ENCODE measurements around the gene PPP2R2C. TPM values are rescaled to one million over a fixed set of nuclear protein-coding genes. Genes with fewer than 3 reads are reported as not detected.

PPP2R2C gene
- total RNA-seq, 1 experiment from 2014 or later: 26.7 TPM

DNA sequence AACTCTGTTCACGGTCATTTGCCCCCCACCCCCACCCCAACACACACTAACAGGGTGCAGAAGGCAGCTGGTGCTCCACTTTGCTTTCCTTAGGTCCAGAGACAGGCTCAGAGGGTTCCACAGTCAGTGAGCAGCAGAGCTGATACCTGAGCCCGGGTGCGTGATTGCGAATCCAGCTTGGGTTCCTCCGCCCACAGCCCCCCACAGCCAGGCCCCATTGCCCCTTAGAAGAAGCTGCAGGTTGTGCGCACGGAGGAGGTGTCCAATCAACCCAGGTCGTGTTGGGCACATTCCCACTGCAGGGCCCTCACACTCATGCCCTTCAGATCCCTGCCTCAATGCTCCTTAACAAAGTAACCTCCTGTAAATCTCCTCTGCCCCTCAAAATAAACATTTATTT, 117.8 kb downstream of the PPP2R2C start:
- no peak overlapping the region for H3K4me3 ChIP-seq (ENCODE audit: low read depth in 2 of 2, low read length in 2 of 2)
- ATAC-seq (no peak), DNase-seq (ENCODE audit: low read depth, low spot score) (no peak)
- H3K4me1 ChIP-seq (ENCODE audit: control insufficient read depth, insufficient read depth, low read length): no peaks in the 10 kb centered on the region
- ChIA-PET CTCF (no interaction called here), POLR2A (no interaction called here)
- intact Hi-C loops (cut with micrococcal nuclease; ENCODE audit: unreplicated experiment): no loop called here
- H3K27ac ChIP-seq (ENCODE audit: low read length): no peak overlapping the region
- H3K27me3 ChIP-seq (ENCODE audit: control insufficient read depth, insufficient read depth, low read length): no peaks in the 10 kb centered on the region
- TF ChIP-seq, protein P1, sequence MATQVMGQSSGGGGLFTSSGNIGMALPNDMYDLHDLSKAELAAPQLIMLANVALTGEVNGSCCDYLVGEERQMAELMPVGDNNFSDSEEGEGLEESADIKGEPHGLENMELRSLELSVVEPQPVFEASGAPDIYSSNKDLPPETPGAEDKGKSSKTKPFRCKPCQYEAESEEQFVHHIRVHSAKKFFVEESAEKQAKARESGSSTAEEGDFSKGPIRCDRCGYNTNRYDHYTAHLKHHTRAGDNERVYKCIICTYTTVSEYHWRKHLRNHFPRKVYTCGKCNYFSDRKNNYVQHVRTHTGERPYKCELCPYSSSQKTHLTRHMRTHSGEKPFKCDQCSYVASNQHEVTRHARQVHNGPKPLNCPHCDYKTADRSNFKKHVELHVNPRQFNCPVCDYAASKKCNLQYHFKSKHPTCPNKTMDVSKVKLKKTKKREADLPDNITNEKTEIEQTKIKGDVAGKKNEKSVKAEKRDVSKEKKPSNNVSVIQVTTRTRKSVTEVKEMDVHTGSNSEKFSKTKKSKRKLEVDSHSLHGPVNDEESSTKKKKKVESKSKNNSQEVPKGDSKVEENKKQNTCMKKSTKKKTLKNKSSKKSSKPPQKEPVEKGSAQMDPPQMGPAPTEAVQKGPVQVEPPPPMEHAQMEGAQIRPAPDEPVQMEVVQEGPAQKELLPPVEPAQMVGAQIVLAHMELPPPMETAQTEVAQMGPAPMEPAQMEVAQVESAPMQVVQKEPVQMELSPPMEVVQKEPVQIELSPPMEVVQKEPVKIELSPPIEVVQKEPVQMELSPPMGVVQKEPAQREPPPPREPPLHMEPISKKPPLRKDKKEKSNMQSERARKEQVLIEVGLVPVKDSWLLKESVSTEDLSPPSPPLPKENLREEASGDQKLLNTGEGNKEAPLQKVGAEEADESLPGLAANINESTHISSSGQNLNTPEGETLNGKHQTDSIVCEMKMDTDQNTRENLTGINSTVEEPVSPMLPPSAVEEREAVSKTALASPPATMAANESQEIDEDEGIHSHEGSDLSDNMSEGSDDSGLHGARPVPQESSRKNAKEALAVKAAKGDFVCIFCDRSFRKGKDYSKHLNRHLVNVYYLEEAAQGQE (IDR thresholded peaks at IDR 0.05; ENCODE audit: insufficient read depth in 1 of 2, low read depth in 2 of 2, low read length in 1 of 2): no peak
- no peak for TF ChIP-seq SIN3A (IDR thresholded peaks at IDR 0.05; ENCODE audit: borderline replicate concordance, insufficient read depth, low read depth, low read length)
- no peak for TF ChIP-seq TCF7L2 (IDR thresholded peaks at IDR 0.05; ENCODE audit: low read depth, low read length)
- no peak for TF ChIP-seq CTCF (IDR thresholded peaks at IDR 0.05)
- no peak for TF ChIP-seq POLR2AphosphoS5 (IDR thresholded peaks at IDR 0.05; ENCODE audit: low read depth, low read length)
- in situ Hi-C loops (cut with HindIII; ENCODE audit: low pct_unique_long_range_greater_than_20kb, low sequenced_read_pairs): no loop called here
- no peaks in the 10 kb centered on the region for H3K9me3 ChIP-seq (ENCODE audit: control insufficient read depth, insufficient read depth, low read depth, low read length)
- no peaks in the 10 kb centered on the region for H3K36me3 ChIP-seq (ENCODE audit: control insufficient read depth, insufficient read depth, low read length)
- BruUV-seq (replicated peaks): no TSS peak

DNA sequence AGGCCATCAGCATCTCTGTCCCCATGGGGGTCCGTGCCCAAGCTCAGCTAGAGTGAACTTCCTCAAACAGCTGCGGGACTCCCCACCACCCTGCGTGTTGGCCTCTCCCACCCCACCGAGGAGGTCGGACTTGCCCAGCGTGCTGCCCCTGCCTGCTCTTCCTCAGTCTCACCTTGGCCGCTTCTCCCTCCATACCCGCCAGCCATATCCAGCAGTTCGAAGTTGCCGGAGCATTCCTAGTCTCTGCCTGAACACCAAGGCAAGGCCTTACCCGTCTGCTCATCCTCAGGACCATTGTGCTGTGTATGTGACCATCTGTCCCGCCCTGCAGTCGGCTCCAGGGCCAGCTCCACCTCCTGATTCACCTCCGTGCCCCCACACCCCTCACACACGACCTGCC, 118.3 kb downstream of the PPP2R2C start:
- CTCF ChIA-PET: no interaction called here

More for the DNA sequence above, 118.3 kb downstream of the PPP2R2C start:
- H3K4me1 ChIP-seq (ENCODE audit: control insufficient read depth, insufficient read depth, low read length): no peaks in the 10 kb centered on the region
- POLR2A ChIA-PET: no interaction called here
- BruUV-seq (replicated peaks): no TSS peak
- intact Hi-C loops (cut with micrococcal nuclease; ENCODE audit: unreplicated experiment): no loop called here
- no peak overlapping the region for H3K4me3 ChIP-seq (ENCODE audit: low read depth in 2 of 2, low read length in 2 of 2)
- H3K36me3 ChIP-seq (ENCODE audit: control insufficient read depth, insufficient read depth, low read length): no peaks in the 10 kb centered on the region
- TF ChIP-seq TCF7L2 (IDR thresholded peaks at IDR 0.05; ENCODE audit: low read depth, low read length) (no peak), CTCF (IDR thresholded peaks at IDR 0.05) (no peak), POLR2AphosphoS5 (IDR thresholded peaks at IDR 0.05; ENCODE audit: low read depth, low read length) (no peak), SIN3A (IDR thresholded peaks at IDR 0.05; ENCODE audit: borderline replicate concordance, insufficient read depth, low read depth, low read length) (no peak)
- H3K9me3 ChIP-seq (ENCODE audit: control insufficient read depth, insufficient read depth, low read depth, low read length): no peaks in the 10 kb centered on the region
- in situ Hi-C loops (cut with HindIII; ENCODE audit: low pct_unique_long_range_greater_than_20kb, low sequenced_read_pairs): no loop called here
- DNase-seq (ENCODE audit: low read depth, low spot score): no peak
- no peaks in the 10 kb centered on the region for H3K27me3 ChIP-seq (ENCODE audit: control insufficient read depth, insufficient read depth, low read length)
- peak; percentile 50; the same call in 1 of the 2 replicates for ATAC-seq
- no peak overlapping the region for H3K27ac ChIP-seq (ENCODE audit: low read length)
